ENCODE data around the gene MOV10L1. TPM values are rescaled to one million over a fixed set of nuclear protein-coding genes. Genes with fewer than 3 reads are reported as not detected.
A peak's percentile ranks its signal among the peaks of the same experiment; 100 is the strongest.

The MOV10L1 gene
- total RNA-seq, 1 donor from 2014 or later, result 0.10 TPM

GRCh38 chr22:50188356-50188755, 98.5 kb downstream of the MOV10L1 start:
- Mint-ChIP-seq H3K4me1 (ENCODE audit: unreplicated experiment) (peaks cover 13% of the 10 kb centered on the region), H3K27me3 (no peaks in the 10 kb centered on the region), H3K9me3 (no peaks in the 10 kb centered on the region), H3K36me3 (no peaks in the 10 kb centered on the region), H3K27ac (no peak overlapping the region), H3K4me3 (peak overlapping the region; percentile 44)
- DNase-seq (ENCODE audit: extremely low spot score, unreplicated experiment), result no peak
- TF ChIP-seq, protein P1, sequence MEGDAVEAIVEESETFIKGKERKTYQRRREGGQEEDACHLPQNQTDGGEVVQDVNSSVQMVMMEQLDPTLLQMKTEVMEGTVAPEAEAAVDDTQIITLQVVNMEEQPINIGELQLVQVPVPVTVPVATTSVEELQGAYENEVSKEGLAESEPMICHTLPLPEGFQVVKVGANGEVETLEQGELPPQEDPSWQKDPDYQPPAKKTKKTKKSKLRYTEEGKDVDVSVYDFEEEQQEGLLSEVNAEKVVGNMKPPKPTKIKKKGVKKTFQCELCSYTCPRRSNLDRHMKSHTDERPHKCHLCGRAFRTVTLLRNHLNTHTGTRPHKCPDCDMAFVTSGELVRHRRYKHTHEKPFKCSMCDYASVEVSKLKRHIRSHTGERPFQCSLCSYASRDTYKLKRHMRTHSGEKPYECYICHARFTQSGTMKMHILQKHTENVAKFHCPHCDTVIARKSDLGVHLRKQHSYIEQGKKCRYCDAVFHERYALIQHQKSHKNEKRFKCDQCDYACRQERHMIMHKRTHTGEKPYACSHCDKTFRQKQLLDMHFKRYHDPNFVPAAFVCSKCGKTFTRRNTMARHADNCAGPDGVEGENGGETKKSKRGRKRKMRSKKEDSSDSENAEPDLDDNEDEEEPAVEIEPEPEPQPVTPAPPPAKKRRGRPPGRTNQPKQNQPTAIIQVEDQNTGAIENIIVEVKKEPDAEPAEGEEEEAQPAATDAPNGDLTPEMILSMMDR (conservative IDR thresholded peaks at IDR 0.05), result no peak

DNA sequence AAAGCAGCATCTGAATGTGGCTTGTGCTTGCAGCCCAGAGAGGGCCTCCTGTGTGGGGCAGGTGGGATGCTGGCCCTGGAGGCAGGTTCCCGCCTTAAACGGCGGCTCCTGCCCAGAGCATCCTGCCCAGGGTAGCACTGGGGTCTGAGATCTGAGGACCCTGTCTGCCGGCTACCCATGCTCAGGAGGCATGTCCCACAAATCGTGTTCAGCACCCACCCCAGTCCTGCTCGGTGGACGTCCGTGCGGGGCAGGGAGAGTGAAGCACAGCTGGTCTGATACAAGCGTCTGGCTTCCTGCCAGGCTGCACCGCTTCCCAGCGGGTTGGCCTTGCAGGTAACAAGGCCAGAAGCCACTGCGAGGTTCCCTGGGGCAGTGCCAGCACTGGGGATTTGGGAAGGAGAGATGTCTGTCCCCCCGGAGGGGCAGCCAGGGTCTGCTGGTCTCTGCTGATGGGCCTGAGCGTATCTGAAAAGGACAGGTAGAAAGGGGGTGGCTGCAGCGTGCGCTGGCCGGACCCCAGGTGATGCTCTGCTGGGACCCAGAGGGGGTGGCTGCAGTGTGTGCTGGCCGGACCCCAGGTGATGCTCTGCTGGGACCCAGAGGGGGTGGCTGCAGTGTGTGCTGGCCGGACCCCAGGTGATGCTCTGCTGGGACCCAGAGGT, 99.5 kb downstream of the MOV10L1 start:
- DNase-seq (ENCODE audit: extremely low spot score, unreplicated experiment), result no peak
- Mint-ChIP-seq H3K4me1 (ENCODE audit: unreplicated experiment) (peaks cover 13% of the 10 kb centered on the region), H3K9me3 (no peaks in the 10 kb centered on the region), H3K4me3 (peak overlapping the region; percentile 69), H3K27me3 (no peaks in the 10 kb centered on the region), H3K27ac (peak overlapping the region; percentile 36), H3K36me3 (no peaks in the 10 kb centered on the region)
- TF ChIP-seq, protein P1 (conservative IDR thresholded peaks at IDR 0.05), result no peak

DNA sequence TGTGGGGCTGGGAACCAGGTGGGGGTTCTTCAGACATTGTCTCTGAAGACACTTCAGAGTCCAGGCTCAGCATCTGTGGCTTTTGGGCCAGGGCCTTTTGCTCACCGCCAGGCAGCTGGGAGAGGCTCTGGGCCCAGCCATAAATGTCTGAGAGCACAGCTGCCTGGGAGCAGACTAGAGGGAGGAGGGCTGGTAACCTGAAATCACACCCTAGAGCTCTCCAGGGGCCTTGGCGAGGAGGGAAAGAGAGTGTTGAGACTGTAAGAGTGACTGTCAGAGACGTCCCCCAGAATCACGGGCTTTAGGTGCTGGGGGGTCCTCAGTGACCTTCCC, 100.0 kb downstream of the MOV10L1 start:
- H3K4me1 Mint-ChIP-seq (ENCODE audit: unreplicated experiment), result peaks cover 13% of the 10 kb centered on the region
- no peak for DNase-seq (ENCODE audit: extremely low spot score, unreplicated experiment)
- H3K9me3 Mint-ChIP-seq, result no peaks in the 10 kb centered on the region
- TF ChIP-seq, protein P1 (conservative IDR thresholded peaks at IDR 0.05), result no peak
- no peaks in the 10 kb centered on the region for H3K36me3 Mint-ChIP-seq
- no peaks in the 10 kb centered on the region for H3K27me3 Mint-ChIP-seq
- peak overlapping the region; percentile 69 for H3K4me3 Mint-ChIP-seq
- no peak overlapping the region for H3K27ac Mint-ChIP-seq

GRCh38 chr22:50190182-50190940, 100.6 kb downstream of the MOV10L1 start:
- H3K27ac Mint-ChIP-seq, result no peak overlapping the region
- no peaks in the 10 kb centered on the region for H3K36me3 Mint-ChIP-seq
- H3K27me3 Mint-ChIP-seq, result no peaks in the 10 kb centered on the region
- no peak for DNase-seq (ENCODE audit: extremely low spot score, unreplicated experiment)
- H3K4me3 Mint-ChIP-seq, result peak overlapping the region; percentile 34
- TF ChIP-seq, protein P1 (conservative IDR thresholded peaks at IDR 0.05), result no peak
- H3K4me1 Mint-ChIP-seq (ENCODE audit: unreplicated experiment), result peaks cover 13% of the 10 kb centered on the region
- no peaks in the 10 kb centered on the region for H3K9me3 Mint-ChIP-seq

DNA sequence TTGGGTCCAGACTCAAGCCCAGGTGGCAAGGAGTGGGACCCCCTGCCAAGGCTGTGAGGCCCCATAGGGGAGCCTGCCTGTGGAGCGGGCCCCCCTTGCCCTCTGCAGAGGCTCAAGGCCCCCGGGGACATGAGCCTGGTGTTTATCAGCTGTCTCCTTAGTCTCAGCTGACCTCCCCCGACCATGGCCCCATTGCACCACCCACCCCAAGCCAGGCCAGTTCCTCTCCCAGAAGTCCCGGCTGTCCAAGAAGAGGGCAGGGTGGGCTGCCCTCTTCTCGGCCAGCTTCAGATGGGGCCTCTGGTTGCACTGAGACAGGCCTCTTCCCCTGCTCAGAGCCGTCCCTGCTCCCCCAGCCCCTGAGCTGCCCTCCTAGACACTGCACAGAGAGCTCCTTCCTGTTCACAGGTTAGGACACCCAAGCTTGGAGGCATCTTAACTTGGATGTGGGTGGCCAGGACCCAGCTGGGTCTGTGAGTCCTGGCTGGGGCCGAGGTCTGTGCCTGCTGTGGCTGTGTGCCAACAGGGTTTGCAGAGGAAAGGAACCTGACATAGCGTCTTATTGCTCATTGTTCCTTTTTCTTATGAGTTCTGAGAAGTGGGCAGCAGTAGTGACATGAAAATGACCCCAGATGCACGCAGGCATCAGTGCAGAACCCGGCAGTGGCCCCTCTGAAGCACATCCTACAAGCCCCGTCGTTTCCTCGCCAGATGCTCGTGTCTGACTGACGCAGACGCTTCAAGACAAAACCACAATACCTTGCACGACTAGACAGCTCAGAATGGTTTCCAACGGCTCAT, 101.3 kb downstream of the MOV10L1 start:
- Mint-ChIP-seq H3K36me3 (no peaks in the 10 kb centered on the region), H3K4me3 (peak overlapping the region; percentile 51), H3K4me1 (ENCODE audit: unreplicated experiment) (peaks cover 13% of the 10 kb centered on the region), H3K27me3 (no peaks in the 10 kb centered on the region), H3K9me3 (no peaks in the 10 kb centered on the region), H3K27ac (peak overlapping the region; percentile 59)
- TF ChIP-seq, protein P1 (conservative IDR thresholded peaks at IDR 0.05), result no peak
- no peak for DNase-seq (ENCODE audit: extremely low spot score, unreplicated experiment)
